ENCODE results near the gene C2CD3.

C2CD3 gene

DNA sequence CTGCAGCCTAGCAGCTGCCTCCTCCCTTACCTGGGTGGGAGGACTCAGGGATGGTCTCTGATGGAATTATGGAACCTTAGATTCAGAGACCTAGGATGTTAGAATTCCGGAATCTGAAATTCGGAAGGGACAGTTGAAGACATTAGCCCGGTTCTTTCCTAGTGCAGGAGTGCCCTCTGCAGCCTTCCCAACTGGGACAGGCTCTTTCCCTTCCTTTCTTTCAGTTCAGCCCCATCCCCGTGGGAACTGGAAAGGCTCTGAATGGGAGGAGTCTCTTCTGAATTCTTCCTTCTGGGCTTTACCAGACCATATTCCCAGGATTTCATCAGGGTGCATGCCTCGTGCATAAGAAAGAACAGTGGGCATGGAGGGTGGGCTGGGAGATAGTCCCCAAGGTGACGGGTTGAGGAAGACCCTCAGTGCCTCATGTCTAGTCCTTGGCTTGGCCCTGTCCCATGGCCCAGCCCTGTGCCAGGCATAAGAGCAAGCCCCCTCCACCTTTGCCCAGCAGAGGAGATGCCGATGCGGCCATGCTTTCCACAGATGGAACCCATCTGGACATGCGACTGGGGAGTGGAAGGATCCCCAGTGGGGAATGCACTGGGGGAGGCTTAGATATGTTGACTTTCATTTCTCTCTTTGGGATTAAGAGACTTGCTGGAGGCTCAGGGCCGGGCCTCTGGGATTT is 205.6 kb downstream of the C2CD3 start:
- DNase-seq (ENCODE audit: low read depth in 1 of 2, low spot score in 1 of 2) = no peak

GRCh38 chr11:73963861-73964260 is 206.9 kb downstream of the C2CD3 start:
- no peak for DNase-seq (ENCODE audit: low read depth in 1 of 2, low spot score in 1 of 2)

All from stimulated activated CD4-positive, alpha-beta T cell treated with anti-CD3 and anti-CD28 coated beads, Interleukin-15, amount 100 ng/mL, for 1 hour (primary cell).